GM18868 (cell line): ENCODE results near the gene LAPTM5.
"Not testable (repeated sequence)": the region's sequence is repeated elsewhere in the genome, so short reads cannot be mapped to it uniquely, and the experiment has no call there.

Experiments used
- ATAC-seq: cut with Tn5 transposase; IDR thresholded peaks from one replicate; pipeline ENCODE4 v1.9.1; 2021; ENCODE audit warnings: mild to moderate bottlenecking, moderate library complexity; ENCODE audit not compliant: unreplicated experiment

The LAPTM5 gene

DNA sequence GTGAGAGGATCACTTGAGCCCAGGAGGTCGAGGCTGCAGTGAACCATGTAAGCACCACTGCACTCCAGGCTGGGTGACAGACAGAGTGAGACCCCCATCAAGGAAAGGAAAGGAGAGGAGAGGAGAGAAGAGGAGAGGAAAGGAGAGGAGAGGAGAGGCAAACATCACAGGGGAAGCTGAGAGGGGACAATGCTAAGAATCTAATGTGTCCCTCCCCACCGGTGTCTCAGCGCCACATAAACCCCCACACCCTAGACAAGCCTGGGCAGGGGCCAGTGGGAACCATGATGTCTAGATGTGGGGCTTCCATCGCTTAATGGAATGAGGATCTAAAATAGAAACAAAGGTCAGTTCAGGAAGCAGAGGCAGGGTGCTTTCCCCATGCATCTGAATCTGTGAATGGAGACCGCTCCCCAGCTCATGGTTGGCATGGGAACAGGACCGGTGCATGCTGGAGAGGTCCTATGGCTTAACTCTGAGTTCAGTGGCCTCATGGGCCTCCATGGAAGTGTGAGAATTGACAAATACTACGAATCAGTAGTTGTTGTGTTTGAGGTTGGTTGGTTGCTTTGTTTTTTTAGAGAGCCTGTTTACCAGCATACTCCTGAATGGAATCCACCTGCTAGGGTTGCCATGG is 16.3 kb upstream of the LAPTM5 start:
- no peak for ATAC-seq

DNA sequence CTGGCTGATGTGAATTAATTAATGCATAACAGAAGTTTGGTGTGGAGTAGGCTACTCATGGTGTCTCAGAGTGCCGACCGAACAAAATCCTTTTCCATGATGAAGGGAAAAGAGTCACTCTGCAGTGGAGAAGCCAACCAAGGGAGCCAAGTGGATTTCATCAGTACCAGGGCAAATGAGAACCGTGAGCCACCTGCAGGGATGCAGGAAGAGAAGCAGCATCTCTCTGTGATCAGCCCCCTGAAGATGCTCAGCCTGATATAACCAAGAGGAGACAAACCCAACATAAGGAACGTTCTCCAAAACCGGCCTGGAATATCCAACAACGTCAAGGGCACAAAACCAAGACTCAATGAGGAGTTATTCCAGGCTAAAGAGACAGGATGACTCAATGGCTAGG is 13.4 kb upstream of the LAPTM5 start:
- ATAC-seq, result no peak

DNA sequence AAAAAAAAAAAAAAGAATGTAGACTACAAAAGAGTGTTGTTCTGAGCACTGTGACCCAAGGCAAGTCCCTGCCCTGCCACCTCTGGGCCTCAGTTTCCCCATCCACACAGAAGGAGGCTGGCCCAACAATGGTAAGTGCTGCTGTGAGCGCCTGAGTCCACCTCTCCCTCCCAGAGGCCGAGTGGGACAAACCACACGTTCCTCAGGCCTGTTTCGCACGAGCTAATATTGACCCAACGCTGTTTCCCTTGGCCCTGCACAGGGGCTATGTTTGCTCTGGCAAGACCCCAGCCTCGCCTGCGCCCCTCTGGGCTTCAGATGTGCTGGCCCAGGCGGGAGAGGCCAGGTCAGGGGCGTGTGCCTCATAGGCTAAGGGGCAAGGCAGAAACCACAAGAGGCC is 12.6 kb upstream of the LAPTM5 start:
- no peak for ATAC-seq

DNA sequence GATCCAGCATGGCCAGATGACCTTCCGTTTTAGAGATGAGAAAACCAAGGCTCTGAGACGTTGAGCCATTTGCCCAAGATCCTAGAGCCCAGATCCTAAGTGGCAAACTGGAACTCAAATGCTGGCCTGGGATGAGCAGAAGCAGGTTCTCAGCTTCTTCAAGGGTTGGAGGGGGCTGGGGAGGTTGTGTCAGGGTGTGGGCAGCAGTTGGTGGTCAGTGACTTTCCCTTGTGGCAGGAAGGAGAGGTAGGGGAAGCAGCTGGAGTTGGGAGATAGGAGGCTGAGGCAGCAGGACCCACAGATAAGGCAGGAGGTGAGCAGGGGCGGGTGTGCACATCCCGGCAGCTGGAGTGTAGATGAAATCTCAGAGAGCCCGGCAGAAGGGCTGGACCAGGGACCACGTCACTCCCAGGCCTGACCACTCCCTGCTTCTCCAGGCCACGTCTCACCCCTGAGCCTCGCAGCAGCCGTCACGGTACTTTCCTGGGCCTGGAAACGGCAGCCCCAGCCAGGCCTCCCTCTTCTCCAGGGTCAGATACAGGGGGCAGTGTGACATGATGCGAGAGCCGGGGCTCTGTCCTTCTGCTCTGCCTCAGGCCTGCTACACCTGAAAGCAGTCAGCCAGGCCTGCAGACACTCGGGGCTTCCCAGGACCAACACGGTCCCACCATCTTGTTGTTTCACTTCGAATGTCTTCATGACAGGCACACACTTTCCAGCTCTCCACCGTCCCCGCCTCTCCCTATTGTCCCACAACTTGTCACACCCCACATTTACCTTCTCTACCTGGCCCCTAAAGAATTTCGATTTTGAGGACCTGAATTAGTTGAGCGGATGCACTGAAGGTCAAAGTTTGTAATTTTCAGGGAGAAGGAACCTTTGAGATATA is 11.5 kb upstream of the LAPTM5 start:
- ATAC-seq, result no peak

DNA sequence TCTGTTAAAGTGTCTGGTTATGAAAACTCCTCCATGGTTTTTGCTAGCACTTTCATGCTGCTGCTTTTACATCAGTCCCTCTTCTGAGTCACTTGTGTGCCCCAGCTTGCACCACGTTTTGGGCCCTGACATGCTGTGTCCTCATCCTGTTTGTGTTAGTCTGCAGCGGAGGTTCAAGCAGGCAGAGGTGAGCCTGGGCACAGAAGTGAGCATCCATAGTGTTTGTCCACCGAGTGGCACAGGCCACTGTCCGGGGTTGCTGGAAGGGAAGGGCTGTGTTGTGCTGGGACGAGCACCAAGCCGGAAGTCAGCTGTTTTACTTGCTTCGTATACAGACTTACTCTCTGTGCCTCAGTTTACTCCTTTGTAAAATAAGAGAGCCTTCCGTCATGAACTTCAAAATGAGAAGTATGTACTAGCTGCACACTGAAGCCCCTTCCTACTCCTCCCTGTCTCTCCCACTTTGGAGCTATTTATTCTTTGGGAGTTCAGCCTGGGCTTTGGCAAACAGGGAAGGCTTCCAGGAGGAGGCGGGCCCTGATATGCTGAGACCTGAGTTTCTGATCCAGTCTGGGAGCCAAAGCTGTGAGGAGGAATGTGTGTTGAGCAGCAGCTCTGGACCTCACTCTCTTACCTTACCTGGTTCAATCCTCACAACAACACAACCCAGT is 10.7 kb upstream of the LAPTM5 start:
- no peak for ATAC-seq

GRCh38 chr1:30766948-30767347 is 9.4 kb upstream of the LAPTM5 start:
- not testable (repeated sequence) for ATAC-seq

DNA sequence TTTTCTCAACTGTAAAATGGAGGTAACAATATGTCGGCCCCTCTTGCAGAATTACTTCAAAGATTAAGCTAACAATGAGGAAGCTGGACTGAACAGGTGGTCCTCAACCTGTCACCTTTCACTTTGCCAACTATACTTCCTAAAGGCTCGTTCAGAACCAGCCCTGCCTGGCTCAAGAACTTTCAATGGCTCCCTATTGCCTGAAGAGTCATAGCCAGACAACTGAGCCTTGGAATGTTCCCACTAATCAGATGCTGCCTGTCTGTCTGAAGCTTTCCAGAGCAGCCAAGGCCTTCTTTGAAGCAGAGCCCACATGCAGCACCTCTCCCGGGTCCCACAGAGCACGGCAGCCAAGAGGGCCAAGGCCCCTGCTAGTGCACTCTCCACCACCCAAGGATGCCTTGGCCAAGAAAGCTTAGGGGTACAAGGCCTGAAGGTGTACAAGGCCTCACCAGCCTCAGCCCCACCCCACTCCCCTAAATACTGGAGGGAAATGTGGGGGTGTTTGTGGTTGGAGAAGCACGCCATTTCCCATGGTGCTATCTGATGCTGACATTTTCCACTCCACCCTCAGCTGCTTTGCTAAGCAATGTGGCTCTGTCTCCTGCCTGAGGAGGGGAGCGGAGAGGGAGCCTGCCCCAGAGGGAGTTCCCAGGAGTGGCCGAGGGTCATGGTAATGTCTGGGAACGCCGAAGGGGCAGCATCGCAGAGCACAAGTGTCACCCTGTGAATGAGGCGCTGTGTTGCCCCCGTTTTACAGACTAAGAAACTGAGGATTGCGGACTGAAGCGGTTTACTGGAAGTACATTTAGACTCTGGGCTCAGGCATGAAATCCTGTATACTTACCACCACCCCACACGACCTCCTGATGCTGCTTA is 8.2 kb upstream of the LAPTM5 start:
- peak; percentile 2 for ATAC-seq

DNA sequence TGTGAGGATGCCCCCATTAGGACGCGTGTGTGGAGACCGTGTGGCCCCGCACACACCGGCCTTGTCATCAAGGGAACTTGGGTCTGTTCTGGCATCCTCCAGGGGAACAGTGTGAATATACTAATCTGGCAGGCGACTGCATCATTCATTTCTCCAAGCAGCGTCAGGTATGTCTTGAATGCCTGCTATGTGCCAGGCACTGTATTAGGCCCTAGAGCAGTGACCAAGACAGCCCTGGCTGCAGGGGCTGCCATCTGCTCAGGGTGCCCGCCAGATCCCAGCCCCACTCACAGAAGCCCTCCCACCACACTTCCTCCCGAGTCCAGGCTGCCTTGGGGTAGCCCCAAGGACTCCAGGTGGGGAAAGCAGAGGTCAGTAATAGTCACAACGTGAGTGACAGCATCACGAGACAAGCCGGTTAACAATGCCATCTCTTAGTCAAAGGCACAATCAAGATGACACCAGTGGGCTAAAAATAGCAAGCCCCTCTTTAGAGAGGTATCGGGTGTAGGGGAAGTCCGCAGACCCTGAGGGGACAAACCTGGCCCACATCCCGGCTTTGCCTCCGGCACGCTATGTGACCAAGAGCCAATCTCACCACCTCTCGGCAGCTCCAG is 7.5 kb upstream of the LAPTM5 start:
- peak; percentile 67 for ATAC-seq

DNA sequence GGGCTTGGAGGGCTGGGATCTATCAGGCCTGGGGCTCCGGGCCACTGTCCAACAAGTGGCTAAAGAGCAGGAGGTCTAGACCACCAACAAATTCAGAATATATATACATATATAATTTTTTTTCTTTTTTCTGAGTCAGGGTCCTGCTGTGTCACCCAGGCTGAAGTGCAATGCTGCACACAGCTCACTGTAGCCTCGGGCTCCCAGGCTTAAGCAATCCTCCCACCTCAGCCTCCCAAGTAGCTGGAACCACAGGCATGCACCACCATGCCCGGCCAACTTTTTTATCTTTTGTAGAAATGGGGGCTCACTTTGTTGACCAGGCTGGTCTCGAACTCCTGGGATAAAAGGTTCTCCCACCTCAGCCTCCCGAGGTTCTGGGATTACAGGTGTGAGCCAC is 6.8 kb upstream of the LAPTM5 start:
- no peak for ATAC-seq

GRCh38 chr1:30763651-30764248 is 6.2 kb upstream of the LAPTM5 start:
- no peak for ATAC-seq

DNA sequence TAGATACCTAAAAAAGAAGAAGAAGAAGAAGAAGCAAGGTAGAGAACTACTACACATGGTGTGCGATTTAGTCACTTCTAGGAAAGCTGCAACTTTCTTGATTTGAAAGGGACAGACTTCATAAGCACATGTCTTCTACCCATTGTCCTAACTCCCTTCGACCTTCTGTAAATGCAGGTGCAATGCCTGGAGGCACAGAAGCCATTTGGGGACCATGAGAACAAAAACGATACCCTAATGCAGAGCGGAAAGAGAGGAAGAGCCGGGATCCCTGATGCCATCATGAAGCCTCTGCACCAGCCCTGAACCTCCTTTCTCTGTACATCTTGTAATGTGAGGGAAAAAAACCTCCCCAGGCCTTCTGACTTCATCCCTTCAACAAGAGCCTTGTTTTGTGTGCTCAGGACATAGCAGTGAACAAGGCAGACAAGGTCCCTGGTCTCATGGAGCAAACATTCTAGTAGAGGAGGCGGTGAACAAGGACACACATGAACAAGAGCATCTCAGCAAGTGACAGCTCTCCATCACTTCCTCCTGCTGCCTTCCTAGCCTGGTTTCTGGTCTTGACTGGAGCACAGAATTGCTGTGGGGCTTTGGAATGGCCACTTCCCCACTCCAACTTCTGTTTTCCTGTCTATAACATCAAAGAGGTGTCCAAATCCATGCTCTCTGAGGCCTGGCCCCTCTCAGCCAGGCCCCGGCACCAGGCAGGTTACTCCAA is 5.5 kb upstream of the LAPTM5 start:
- no peak for ATAC-seq

GRCh38 chr1:30762152-30762929 is 4.8 kb upstream of the LAPTM5 start:
- ATAC-seq, result no peak

- no peak for ATAC-seq
Observed at GRCh38 chr1:30761381-30762151, 4.0 kb upstream of the LAPTM5 start.

GRCh38 chr1:30760596-30761324 is 3.2 kb upstream of the LAPTM5 start:
- ATAC-seq, result no peak

- no peak for ATAC-seq
Observed at GRCh38 chr1:30759718-30760281, 2.2 kb upstream of the LAPTM5 start.

DNA sequence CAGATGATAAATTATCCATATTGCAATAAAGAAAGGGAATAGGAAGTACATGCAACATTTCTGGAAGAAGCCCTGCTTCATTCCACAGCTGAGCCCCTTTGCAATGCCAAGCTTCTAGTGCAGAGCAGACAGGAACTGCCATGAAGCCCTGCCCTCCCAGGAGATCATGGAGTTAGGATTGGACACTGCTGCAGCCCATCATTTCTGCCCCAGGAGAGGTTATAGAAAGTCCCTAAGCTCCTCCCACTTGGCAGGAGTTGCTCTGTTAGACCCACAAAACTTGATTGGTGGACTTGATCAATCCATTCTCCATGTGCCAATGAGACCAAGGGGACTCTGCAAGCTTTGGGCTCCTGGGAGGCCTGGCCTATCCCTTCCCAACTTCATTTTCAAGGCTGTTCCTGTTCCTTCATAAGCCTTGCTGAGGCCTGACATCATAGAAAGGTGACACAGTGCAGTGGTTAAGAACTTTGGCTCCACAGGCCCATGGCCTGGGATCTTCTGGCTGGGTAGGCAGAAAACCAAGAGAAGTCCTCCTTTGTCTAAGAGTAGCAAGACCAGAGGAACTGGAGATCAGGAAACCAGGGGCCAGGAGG is 1.3 kb upstream of the LAPTM5 start:
- no peak for ATAC-seq
